Measurements from ENCODE around the gene POT1.

Gene POT1

DNA sequence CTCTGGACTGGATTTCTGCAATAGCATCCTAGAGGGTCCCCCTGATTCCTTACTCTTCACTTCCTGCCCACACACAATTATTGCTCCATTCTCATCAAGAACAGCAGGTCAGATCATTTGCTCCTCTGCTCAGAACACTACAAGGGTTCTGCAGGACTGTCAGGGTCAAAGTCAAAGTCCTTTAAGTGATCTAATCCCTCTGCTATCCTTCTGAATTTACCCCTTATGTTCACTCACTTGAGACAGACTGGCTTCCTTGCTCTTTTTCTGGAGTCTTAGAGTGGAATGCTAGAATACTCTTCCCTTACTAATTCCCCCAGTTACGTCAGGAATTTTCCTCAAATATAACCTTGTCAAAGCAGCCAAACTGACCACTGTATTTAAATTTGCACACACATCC lies 7.5 kb upstream of the POT1 start:
- no peaks in the 10 kb centered on the region for H3K36me3 ChIP-seq (ENCODE audit: control insufficient read depth, insufficient read depth, low read length)
- TF ChIP-seq, protein P1, sequence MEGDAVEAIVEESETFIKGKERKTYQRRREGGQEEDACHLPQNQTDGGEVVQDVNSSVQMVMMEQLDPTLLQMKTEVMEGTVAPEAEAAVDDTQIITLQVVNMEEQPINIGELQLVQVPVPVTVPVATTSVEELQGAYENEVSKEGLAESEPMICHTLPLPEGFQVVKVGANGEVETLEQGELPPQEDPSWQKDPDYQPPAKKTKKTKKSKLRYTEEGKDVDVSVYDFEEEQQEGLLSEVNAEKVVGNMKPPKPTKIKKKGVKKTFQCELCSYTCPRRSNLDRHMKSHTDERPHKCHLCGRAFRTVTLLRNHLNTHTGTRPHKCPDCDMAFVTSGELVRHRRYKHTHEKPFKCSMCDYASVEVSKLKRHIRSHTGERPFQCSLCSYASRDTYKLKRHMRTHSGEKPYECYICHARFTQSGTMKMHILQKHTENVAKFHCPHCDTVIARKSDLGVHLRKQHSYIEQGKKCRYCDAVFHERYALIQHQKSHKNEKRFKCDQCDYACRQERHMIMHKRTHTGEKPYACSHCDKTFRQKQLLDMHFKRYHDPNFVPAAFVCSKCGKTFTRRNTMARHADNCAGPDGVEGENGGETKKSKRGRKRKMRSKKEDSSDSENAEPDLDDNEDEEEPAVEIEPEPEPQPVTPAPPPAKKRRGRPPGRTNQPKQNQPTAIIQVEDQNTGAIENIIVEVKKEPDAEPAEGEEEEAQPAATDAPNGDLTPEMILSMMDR (IDR thresholded peaks at IDR 0.05; ENCODE audit: insufficient read depth, low read length, poor library complexity, severe bottlenecking), result no peak
- no peak for DNase-seq (ENCODE audit: extremely low read depth, insufficient read length)
- no peak overlapping the region for H3K4me3 ChIP-seq (replicated peaks; ENCODE audit: low read depth, low read length)
- no peaks in the 10 kb centered on the region for H3K27me3 ChIP-seq (replicated peaks; ENCODE audit: control insufficient read depth, insufficient read depth, low read length)

- TF ChIP-seq, protein P1 (IDR thresholded peaks at IDR 0.05; ENCODE audit: insufficient read depth, low read length, poor library complexity, severe bottlenecking), result no peak
- Histone ChIP-seq H3K36me3 (ENCODE audit: control insufficient read depth, insufficient read depth, low read length) (no peaks in the 10 kb centered on the region), H3K27me3 (replicated peaks; ENCODE audit: control insufficient read depth, insufficient read depth, low read length) (no peaks in the 10 kb centered on the region), H3K4me3 (replicated peaks; ENCODE audit: low read depth, low read length) (no peak overlapping the region)
- no peak for DNase-seq (ENCODE audit: extremely low read depth, insufficient read length)
Measured at GRCh38 chr7:124934841-124935240, 5.2 kb upstream of the POT1 start.

GRCh38 chr7:124930655-124931597 lies 1.3 kb upstream of the POT1 start:
- DNase-seq (ENCODE audit: extremely low read depth, insufficient read length), result no peak
- Histone ChIP-seq H3K36me3 (ENCODE audit: control insufficient read depth, insufficient read depth, low read length) (no peaks in the 10 kb centered on the region), H3K27me3 (replicated peaks; ENCODE audit: control insufficient read depth, insufficient read depth, low read length) (no peaks in the 10 kb centered on the region), H3K4me3 (replicated peaks; ENCODE audit: low read depth, low read length) (no peak overlapping the region)
- TF ChIP-seq, protein P1 (IDR thresholded peaks at IDR 0.05; ENCODE audit: insufficient read depth, low read length, poor library complexity, severe bottlenecking), result no peak

DNA sequence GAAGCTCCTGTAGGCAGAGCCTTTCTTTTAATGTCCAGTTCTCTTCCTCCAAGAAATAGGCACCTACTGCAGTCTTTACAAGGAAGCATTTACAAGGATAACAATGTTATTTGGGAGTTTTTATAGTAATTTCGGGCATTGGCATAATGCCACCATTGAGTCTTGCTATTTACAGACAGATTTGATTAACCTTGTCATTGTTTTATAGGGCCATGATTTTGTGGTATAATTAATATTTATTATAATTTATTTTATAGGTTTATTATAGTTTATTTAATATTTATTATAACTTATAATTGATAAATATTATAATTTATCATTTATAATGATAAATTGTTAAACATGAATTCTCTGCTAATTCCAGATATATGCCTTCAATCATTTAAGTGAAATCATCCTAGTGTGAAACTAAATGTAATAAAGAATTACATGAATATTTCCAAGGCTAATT lies 573 bp upstream of the POT1 start:
- no peaks in the 10 kb centered on the region for H3K27me3 ChIP-seq (replicated peaks; ENCODE audit: control insufficient read depth, insufficient read depth, low read length)
- TF ChIP-seq, protein P1 (IDR thresholded peaks at IDR 0.05; ENCODE audit: insufficient read depth, low read length, poor library complexity, severe bottlenecking), result no peak
- peak overlapping the region; percentile 75 for H3K4me3 ChIP-seq (replicated peaks; ENCODE audit: low read depth, low read length)
- H3K36me3 ChIP-seq (ENCODE audit: control insufficient read depth, insufficient read depth, low read length), result no peaks in the 10 kb centered on the region
- no peak for DNase-seq (ENCODE audit: extremely low read depth, insufficient read length)

DNA sequence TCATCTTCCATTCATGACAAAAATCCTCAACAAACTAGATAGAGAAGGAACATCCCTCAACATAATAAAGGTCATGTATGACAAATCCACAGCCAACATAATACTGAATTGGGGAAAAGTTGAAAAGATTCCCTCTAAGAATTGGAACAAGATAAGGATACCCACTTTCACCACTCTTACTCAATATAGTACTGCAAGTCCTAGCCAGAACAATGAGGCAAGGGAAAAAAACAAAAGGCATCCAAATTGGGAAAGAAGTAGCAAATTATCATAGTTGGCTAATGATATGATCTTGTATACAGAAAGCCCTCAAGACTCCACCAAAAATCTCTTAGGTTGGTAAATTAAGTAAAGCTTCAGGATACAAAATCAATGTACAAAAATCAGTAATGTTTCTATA lies 4.7 kb downstream of the POT1 start:
- Histone ChIP-seq H3K27me3 (replicated peaks; ENCODE audit: control insufficient read depth, insufficient read depth, low read length) (no peaks in the 10 kb centered on the region), H3K4me3 (replicated peaks; ENCODE audit: low read depth, low read length) (no peak overlapping the region), H3K36me3 (ENCODE audit: control insufficient read depth, insufficient read depth, low read length) (no peaks in the 10 kb centered on the region)
- no peak for DNase-seq (ENCODE audit: extremely low read depth, insufficient read length)
- TF ChIP-seq, protein P1 (IDR thresholded peaks at IDR 0.05; ENCODE audit: insufficient read depth, low read length, poor library complexity, severe bottlenecking), result no peak

Data from GM06990 (cell line).